GM04503 (cell line): ENCODE data around the gene ERVV-1.
"Not testable (repeated sequence)": the region's sequence is repeated elsewhere in the genome, so short reads cannot be mapped to it uniquely, and the experiment has no call there.

Experiments
- DNase-seq: peaks from one replicate; pipeline ENCODE4 v3.0.0-alpha.2; 2012; ENCODE audit warnings: low read depth

The ERVV-1 gene

DNA sequence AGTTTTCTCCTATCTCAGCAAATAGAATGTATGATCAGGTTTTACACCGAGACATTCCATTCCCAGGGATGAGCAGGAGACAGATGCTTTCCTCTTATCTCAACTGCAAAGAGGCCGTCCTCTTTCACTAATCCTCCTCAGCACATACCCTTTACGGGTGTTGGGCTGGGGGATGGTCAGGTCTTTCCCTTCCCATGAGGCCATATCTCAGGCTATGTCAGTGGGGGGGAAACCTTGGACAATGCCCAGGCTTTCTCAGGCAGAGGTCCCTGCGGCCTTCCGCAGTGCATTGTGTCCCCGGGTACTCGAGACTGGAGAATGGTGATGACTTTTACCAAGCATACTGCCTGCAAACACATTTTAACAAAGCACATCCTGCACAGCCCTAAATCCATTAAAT, 14.6 kb downstream of the ERVV-1 start:
- DNase-seq = not testable (repeated sequence)

DNA sequence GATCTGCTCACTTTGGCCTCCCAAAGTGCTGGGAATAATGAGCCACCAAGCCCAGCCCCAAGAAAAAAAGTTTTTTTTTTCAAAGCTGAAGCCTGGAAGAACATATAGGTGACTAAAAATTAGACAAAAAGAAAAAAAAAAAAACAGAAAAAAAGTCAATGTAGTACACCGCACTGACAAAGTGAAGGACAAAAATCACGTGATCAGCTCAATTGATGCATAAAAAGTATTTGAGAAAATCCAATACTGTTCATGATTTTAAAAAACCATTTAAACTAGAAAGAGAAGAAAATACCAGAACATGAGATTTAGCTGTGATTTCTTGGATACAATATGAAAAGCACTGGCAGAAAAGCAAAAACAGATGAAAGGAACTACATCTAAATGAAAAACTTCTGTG, 20.3 kb downstream of the ERVV-1 start:
- DNase-seq = no peak

GRCh38 chr19:53034948-53035675, 21.4 kb downstream of the ERVV-1 start:
- peak; percentile 16 for DNase-seq

GRCh38 chr19:53037101-53038097, 23.7 kb downstream of the ERVV-1 start:
- DNase-seq = no peak

DNA sequence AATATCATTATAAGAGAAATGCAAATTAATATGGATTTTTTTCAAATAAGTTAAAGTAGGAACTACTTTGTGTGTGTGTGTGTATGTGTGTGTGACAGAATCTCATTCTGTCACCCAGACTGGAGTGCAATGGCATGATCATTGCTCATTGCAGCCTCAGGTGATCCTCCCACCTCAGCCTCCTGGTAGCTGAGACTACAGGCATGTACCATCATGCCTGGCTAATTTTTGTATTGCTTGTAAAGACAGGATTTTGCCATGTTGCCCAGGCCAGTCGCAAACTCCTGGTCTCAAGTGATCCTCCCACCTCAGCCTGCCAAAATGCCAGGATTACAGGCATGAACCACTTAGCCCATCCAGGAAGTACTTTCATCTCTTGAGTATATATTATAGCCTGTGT, 27.6 kb downstream of the ERVV-1 start:
- DNase-seq = no peak

DNA sequence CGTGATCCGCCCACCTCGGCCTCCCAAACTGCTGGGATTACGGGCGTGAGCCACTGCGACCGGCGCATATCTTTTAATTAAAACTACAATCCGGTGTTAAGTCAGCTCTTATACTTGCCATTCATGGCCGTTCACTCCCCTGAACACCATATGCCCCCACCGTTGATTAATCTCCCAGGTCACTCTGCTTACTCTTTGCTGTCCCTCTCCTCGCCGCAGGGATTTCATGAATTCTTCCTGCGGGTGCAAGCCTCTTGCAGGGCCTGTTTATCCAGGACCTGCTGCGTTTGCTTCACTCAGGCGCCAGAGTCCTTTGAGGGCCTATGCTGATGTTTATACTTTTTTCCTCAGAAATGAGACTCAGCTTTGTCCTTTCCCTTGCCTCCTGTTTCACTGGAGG, 31.8 kb downstream of the ERVV-1 start:
- no peak for DNase-seq

- no peak for DNase-seq
Measured at GRCh38 chr19:53047379-53047778, 33.7 kb downstream of the ERVV-1 start.

DNA sequence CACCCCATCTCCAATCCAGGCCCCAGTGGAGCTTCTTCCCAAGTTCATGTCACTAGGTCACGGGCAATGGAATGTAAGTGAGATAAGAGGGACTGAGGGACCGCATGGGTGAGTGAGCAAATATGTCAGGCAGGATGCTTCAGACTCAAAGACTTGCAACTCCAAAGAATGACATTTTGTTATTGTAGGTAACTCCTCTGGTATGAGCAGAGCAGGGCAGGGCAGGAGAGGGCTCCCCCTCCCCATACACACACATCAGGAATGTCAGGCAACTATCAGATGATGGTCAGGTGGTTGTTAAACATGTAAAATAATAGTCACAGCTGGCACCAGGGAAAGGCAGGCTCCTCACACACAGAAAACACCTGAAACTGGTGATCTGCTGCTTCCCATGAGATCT, 41.4 kb downstream of the ERVV-1 start:
- no peak for DNase-seq

DNA sequence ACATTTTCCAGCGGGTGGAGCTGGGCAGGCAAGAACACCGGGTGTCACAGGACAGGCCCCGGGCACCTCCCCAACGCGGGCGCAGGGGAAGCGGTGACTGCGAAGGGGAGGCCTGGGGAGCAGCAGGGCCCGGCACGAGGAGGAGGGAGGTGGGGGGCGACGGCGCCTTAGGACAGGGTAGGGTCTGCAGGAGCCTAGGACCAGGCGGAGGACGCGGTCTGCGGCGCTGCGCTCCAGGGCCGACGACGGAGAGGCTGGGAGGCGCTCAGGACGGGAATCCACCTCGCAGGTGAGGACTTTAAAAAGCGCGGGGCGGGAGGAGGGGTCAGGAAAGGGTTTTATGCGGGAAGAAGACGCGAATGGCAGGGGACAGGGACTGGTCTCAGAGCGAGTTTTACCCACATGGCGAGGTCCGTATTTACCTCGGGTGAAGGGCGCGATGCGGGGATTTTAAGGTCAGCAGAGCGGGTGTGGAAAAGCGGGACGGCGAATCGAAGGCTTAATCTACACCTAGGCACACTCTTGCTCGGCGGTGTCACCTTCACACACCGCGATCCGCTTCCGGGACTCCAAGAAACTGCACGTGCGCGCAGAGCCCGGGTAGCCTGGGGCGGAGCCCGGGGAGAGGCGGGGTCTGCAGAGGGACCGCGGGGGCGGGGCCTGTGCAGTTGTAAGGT, 44.3 kb downstream of the ERVV-1 start:
- DNase-seq = no peak
